Esophagus squamous epithelium (tissue), 4 donors: ENCODE data around the gene HEPH.

Source experiments
- CTCF ChIP-seq, 6 experiments: fragments of 450-650 bp in 4 of 6; fragments of 200-600 bp in 2 of 6; sonication (generic) in 2 of 6; IDR thresholded peaks; one replicate each; pipeline ENCODE4 v1.5.1; 2016 to 2019; ENCODE audit warnings: antibody characterized with exemption in 6 of 6, mild to moderate bottlenecking in 4 of 6, moderate library complexity in 4 of 6
- POLR2A ChIP-seq, 4 donors: fragments of 450-650 bp; IDR thresholded peaks; one replicate each; pipeline ENCODE4 v1.6.1; 2017; ENCODE audit warnings: antibody characterized with exemption in 4 of 4, mild to moderate bottlenecking in 4 of 4, moderate library complexity in 3 of 4

DNA sequence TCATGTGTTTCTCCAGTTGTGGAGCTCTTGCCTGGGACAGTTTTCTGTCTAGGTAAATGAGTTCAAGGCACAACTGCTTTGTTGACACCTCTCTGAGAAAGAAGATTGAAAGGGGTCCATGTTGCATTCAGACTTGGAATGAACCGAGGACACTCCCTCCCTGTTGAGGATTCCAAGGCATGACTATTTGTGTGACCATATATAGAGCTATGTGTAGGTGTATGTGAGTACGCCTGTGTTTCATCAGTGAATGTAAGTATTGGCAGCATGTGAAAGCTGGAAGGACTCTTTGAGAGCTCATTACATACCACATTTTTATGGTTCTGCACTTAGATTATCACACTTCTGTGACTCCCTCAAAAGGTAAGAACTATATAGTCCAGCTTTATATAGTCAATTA is 3.4 kb downstream of the HEPH start:
- TF ChIP-seq CTCF (IDR thresholded peaks at IDR 0.05): no peak
- TF ChIP-seq POLR2A (IDR thresholded peaks at IDR 0.05): no peak
